ENCODE measurements around the gene CD247.
"Not testable (repeated sequence)": the region's sequence is repeated elsewhere in the genome, so short reads cannot be mapped to it uniquely, and the experiment has no call there.

DNA sequence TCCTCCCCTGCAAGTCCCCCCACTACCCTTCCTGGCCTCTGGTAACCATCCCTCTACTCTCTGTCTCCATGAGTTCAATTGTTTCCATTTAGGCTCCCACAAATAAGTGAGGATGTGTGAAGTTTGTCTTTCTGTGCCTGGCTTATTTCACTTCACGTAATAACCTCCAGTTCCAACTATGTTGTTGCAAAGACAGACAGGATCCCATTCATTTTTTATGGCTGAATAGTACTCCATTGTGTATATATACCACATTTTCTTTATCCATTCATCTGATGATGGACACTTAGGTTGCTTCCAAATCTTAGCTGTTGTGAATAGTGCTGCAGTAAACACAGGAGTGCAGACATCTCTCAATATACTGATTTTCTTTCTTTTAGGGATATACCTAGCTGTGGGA, 36.7 kb upstream of the CD247 start:
- TF ChIP-seq, protein P1, sequence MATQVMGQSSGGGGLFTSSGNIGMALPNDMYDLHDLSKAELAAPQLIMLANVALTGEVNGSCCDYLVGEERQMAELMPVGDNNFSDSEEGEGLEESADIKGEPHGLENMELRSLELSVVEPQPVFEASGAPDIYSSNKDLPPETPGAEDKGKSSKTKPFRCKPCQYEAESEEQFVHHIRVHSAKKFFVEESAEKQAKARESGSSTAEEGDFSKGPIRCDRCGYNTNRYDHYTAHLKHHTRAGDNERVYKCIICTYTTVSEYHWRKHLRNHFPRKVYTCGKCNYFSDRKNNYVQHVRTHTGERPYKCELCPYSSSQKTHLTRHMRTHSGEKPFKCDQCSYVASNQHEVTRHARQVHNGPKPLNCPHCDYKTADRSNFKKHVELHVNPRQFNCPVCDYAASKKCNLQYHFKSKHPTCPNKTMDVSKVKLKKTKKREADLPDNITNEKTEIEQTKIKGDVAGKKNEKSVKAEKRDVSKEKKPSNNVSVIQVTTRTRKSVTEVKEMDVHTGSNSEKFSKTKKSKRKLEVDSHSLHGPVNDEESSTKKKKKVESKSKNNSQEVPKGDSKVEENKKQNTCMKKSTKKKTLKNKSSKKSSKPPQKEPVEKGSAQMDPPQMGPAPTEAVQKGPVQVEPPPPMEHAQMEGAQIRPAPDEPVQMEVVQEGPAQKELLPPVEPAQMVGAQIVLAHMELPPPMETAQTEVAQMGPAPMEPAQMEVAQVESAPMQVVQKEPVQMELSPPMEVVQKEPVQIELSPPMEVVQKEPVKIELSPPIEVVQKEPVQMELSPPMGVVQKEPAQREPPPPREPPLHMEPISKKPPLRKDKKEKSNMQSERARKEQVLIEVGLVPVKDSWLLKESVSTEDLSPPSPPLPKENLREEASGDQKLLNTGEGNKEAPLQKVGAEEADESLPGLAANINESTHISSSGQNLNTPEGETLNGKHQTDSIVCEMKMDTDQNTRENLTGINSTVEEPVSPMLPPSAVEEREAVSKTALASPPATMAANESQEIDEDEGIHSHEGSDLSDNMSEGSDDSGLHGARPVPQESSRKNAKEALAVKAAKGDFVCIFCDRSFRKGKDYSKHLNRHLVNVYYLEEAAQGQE (IDR thresholded peaks at IDR 0.05) = not testable (repeated sequence)
- not testable (repeated sequence) for TF ChIP-seq POLR2A (IDR thresholded peaks at IDR 0.05; ENCODE audit: low read length); POLR2AphosphoS2 (conservative IDR thresholded peaks at IDR 0.05; ENCODE audit: low read length); KDM5A (IDR thresholded peaks at IDR 0.05); EP300 (IDR thresholded peaks at IDR 0.05); MAFK (IDR thresholded peaks at IDR 0.05; ENCODE audit: partially characterized antibody); EHF (CRISPR knock-in tag; IDR thresholded peaks at IDR 0.05); ZSCAN20 (CRISPR knock-in tag; IDR thresholded peaks at IDR 0.05); TFCP2L1 (CRISPR knock-in tag; IDR thresholded peaks at IDR 0.05)
- TF ChIP-seq, protein P2, sequence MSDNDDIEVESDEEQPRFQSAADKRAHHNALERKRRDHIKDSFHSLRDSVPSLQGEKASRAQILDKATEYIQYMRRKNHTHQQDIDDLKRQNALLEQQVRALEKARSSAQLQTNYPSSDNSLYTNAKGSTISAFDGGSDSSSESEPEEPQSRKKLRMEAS (IDR thresholded peaks at IDR 0.05) = not testable (repeated sequence)
- TF ChIP-seq, protein P3, sequence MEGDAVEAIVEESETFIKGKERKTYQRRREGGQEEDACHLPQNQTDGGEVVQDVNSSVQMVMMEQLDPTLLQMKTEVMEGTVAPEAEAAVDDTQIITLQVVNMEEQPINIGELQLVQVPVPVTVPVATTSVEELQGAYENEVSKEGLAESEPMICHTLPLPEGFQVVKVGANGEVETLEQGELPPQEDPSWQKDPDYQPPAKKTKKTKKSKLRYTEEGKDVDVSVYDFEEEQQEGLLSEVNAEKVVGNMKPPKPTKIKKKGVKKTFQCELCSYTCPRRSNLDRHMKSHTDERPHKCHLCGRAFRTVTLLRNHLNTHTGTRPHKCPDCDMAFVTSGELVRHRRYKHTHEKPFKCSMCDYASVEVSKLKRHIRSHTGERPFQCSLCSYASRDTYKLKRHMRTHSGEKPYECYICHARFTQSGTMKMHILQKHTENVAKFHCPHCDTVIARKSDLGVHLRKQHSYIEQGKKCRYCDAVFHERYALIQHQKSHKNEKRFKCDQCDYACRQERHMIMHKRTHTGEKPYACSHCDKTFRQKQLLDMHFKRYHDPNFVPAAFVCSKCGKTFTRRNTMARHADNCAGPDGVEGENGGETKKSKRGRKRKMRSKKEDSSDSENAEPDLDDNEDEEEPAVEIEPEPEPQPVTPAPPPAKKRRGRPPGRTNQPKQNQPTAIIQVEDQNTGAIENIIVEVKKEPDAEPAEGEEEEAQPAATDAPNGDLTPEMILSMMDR (IDR thresholded peaks at IDR 0.05) = not testable (repeated sequence)
- TF ChIP-seq, protein P4, sequence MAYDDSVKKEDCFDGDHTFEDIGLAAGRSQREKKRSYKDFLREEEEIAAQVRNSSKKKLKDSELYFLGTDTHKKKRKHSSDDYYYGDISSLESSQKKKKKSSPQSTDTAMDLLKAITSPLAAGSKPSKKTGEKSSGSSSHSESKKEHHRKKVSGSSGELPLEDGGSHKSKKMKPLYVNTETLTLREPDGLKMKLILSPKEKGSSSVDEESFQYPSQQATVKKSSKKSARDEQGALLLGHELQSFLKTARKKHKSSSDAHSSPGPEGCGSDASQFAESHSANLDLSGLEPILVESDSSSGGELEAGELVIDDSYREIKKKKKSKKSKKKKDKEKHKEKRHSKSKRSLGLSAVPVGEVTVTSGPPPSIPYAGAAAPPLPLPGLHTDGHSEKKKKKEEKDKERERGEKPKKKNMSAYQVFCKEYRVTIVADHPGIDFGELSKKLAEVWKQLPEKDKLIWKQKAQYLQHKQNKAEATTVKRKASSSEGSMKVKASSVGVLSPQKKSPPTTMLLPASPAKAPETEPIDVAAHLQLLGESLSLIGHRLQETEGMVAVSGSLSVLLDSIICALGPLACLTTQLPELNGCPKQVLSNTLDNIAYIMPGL (CRISPR knock-in tag; IDR thresholded peaks at IDR 0.05; ENCODE audit: borderline replicate concordance) = not testable (repeated sequence)
